Measurements from ENCODE around the gene NHSL1. TPM values are rescaled to one million over a fixed set of nuclear protein-coding genes. Genes with fewer than 3 reads are reported as not detected.

NHSL1 gene
- total and polyA plus RNA-seq, 9 of the 15 experiments (the other 6 are each of a cell fraction or from before 2014, with no cell fraction given) = 0.09 to 0.20 TPM; not detected in 7

DNA sequence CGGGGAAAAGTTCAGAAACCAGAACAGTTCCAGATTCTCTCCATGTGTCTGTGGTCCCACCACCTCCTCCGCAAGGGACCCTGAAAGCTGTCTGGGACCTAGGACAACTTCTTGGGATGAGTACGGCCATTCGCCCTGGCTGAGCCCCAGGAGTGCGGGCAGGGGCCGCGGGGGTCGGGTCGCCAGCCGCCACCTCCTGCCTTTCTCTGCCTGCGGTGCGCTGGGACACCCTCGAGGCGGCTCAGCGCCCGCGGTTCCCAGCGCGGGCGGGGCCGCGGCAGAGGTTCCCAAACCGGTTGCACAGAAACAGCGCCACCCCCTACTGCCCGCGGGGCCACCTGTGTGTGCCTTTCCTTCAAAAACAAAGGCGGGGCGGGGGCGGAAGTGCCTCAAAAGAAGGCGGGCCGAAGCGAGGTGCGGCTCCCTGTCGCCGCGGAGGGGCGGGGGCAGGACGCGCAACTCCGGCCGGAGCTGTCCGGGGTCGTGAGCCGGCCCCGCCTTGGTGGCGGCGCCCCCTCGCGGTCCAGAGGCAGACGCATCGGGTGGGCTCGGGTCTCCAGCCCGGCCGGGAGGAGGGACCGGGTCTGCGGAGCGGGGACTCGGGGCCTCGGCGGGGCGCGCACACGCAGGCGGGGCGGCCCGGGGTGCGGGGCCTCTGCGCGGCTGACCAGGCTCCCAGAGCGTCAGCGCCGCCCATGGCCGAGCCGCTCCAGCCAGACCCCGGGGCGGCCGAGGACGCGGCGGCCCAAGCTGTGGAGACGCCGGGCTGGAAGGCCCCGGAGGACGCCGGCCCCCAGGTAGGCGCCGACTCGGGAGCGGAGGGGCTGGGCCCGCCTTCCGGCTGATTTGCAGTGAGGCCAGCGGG is 95.3 kb downstream of the NHSL1 start, which contains the start of gene HEBP2 (continued):
- TF ChIP-seq, protein P1, sequence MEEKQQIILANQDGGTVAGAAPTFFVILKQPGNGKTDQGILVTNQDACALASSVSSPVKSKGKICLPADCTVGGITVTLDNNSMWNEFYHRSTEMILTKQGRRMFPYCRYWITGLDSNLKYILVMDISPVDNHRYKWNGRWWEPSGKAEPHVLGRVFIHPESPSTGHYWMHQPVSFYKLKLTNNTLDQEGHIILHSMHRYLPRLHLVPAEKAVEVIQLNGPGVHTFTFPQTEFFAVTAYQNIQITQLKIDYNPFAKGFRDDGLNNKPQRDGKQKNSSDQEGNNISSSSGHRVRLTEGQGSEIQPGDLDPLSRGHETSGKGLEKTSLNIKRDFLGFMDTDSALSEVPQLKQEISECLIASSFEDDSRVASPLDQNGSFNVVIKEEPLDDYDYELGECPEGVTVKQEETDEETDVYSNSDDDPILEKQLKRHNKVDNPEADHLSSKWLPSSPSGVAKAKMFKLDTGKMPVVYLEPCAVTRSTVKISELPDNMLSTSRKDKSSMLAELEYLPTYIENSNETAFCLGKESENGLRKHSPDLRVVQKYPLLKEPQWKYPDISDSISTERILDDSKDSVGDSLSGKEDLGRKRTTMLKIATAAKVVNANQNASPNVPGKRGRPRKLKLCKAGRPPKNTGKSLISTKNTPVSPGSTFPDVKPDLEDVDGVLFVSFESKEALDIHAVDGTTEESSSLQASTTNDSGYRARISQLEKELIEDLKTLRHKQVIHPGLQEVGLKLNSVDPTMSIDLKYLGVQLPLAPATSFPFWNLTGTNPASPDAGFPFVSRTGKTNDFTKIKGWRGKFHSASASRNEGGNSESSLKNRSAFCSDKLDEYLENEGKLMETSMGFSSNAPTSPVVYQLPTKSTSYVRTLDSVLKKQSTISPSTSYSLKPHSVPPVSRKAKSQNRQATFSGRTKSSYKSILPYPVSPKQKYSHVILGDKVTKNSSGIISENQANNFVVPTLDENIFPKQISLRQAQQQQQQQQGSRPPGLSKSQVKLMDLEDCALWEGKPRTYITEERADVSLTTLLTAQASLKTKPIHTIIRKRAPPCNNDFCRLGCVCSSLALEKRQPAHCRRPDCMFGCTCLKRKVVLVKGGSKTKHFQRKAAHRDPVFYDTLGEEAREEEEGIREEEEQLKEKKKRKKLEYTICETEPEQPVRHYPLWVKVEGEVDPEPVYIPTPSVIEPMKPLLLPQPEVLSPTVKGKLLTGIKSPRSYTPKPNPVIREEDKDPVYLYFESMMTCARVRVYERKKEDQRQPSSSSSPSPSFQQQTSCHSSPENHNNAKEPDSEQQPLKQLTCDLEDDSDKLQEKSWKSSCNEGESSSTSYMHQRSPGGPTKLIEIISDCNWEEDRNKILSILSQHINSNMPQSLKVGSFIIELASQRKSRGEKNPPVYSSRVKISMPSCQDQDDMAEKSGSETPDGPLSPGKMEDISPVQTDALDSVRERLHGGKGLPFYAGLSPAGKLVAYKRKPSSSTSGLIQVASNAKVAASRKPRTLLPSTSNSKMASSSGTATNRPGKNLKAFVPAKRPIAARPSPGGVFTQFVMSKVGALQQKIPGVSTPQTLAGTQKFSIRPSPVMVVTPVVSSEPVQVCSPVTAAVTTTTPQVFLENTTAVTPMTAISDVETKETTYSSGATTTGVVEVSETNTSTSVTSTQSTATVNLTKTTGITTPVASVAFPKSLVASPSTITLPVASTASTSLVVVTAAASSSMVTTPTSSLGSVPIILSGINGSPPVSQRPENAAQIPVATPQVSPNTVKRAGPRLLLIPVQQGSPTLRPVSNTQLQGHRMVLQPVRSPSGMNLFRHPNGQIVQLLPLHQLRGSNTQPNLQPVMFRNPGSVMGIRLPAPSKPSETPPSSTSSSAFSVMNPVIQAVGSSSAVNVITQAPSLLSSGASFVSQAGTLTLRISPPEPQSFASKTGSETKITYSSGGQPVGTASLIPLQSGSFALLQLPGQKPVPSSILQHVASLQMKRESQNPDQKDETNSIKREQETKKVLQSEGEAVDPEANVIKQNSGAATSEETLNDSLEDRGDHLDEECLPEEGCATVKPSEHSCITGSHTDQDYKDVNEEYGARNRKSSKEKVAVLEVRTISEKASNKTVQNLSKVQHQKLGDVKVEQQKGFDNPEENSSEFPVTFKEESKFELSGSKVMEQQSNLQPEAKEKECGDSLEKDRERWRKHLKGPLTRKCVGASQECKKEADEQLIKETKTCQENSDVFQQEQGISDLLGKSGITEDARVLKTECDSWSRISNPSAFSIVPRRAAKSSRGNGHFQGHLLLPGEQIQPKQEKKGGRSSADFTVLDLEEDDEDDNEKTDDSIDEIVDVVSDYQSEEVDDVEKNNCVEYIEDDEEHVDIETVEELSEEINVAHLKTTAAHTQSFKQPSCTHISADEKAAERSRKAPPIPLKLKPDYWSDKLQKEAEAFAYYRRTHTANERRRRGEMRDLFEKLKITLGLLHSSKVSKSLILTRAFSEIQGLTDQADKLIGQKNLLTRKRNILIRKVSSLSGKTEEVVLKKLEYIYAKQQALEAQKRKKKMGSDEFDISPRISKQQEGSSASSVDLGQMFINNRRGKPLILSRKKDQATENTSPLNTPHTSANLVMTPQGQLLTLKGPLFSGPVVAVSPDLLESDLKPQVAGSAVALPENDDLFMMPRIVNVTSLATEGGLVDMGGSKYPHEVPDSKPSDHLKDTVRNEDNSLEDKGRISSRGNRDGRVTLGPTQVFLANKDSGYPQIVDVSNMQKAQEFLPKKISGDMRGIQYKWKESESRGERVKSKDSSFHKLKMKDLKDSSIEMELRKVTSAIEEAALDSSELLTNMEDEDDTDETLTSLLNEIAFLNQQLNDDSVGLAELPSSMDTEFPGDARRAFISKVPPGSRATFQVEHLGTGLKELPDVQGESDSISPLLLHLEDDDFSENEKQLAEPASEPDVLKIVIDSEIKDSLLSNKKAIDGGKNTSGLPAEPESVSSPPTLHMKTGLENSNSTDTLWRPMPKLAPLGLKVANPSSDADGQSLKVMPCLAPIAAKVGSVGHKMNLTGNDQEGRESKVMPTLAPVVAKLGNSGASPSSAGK (IDR thresholded peaks at IDR 0.05) = peak; percentile 77
- TF ChIP-seq, protein P2, sequence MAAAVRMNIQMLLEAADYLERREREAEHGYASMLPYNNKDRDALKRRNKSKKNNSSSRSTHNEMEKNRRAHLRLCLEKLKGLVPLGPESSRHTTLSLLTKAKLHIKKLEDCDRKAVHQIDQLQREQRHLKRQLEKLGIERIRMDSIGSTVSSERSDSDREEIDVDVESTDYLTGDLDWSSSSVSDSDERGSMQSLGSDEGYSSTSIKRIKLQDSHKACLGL (CRISPR knock-in tag; IDR thresholded peaks at IDR 0.05; ENCODE audit: borderline replicate concordance, poor library complexity, severe bottlenecking) = no peak
- TF ChIP-seq ZNF316 (IDR thresholded peaks at IDR 0.05) (no peak), DNMT1 (IDR thresholded peaks at IDR 0.05) (no peak), HDAC6 (IDR thresholded peaks at IDR 0.05; ENCODE audit: low read depth, low read length) (no peak), ZNF507 (tag; conservative IDR thresholded peaks at IDR 0.05) (no peak), HMGN3 (IDR thresholded peaks at IDR 0.05; ENCODE audit: borderline replicate concordance, extremely low read depth, insufficient read length, low read depth, low read length) (peak; percentile 89), POLR2G (IDR thresholded peaks at IDR 0.05; ENCODE audit: low read depth, low read length) (peak; percentile 96), RBM25 (IDR thresholded peaks at IDR 0.05; ENCODE audit: low read depth, low read length, severe bottlenecking) (peak; percentile 32)
- TF ChIP-seq, protein P3, sequence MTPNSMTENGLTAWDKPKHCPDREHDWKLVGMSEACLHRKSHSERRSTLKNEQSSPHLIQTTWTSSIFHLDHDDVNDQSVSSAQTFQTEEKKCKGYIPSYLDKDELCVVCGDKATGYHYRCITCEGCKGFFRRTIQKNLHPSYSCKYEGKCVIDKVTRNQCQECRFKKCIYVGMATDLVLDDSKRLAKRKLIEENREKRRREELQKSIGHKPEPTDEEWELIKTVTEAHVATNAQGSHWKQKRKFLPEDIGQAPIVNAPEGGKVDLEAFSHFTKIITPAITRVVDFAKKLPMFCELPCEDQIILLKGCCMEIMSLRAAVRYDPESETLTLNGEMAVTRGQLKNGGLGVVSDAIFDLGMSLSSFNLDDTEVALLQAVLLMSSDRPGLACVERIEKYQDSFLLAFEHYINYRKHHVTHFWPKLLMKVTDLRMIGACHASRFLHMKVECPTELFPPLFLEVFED (CRISPR knock-in tag; conservative IDR thresholded peaks at IDR 0.05) = 0 out of 2 replicates have a peak, but pooled peaks have one; percentile 10
- TF ChIP-seq, protein P4, sequence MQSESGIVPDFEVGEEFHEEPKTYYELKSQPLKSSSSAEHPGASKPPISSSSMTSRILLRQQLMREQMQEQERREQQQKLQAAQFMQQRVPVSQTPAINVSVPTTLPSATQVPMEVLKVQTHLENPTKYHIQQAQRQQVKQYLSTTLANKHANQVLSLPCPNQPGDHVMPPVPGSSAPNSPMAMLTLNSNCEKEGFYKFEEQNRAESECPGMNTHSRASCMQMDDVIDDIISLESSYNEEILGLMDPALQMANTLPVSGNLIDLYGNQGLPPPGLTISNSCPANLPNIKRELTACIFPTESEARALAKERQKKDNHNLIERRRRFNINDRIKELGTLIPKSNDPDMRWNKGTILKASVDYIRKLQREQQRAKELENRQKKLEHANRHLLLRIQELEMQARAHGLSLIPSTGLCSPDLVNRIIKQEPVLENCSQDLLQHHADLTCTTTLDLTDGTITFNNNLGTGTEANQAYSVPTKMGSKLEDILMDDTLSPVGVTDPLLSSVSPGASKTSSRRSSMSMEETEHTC (IDR thresholded peaks at IDR 0.05) = 0 out of 2 replicates have a peak, but pooled peaks have one; percentile 25

Data from K562 (cell line).